GM06990 (cell line): ENCODE data around the gene NEK2.

Source experiments
- DNase-seq: peaks from one replicate; pipeline ENCODE4 v3.0.0-alpha.2; 2011; ENCODE audit not compliant: insufficient read length; ENCODE audit errors: extremely low read depth
- H3K27me3 ChIP-seq: replicated peaks from 2 replicates; pipeline ENCODE4 v1.6.0; 2011; ENCODE audit warnings: low read length; ENCODE audit not compliant: control insufficient read depth, insufficient read depth
- H3K36me3 ChIP-seq: 2 replicates; pipeline ENCODE4 v1.5.1; 2011; ENCODE audit warnings: low read length; ENCODE audit not compliant: control insufficient read depth, insufficient read depth
- H3K4me3 ChIP-seq: replicated peaks from 2 replicates; pipeline ENCODE4 v1.5.1; 2011; ENCODE audit warnings: low read depth, mild to moderate bottlenecking, control low read depth, low read length
- CTCF ChIP-seq: IDR thresholded peaks from 2 replicates; pipeline ENCODE4 v1.5.1; 2011; ENCODE audit warnings: low read length, control low read depth, mild to moderate bottlenecking, inconsistent platforms; ENCODE audit not compliant: insufficient read depth, poor library complexity, severe bottlenecking

The NEK2 gene

GRCh38 chr1:211632808-211633523 is 42.5 kb downstream of the NEK2 start:
- no peaks in the 10 kb centered on the region; the same call in 1 of the 2 replicates for H3K27me3 ChIP-seq
- no peak for TF ChIP-seq CTCF
- H3K36me3 ChIP-seq = no peaks in the 10 kb centered on the region
- no peak for DNase-seq
- H3K4me3 ChIP-seq = no peak overlapping the region

GRCh38 chr1:211632117-211632807 is 43.2 kb downstream of the NEK2 start:
- DNase-seq = no peak
- H3K36me3 ChIP-seq = no peaks in the 10 kb centered on the region

GRCh38 chr1:211631168-211631567 is 44.3 kb downstream of the NEK2 start:
- no peaks in the 10 kb centered on the region for H3K36me3 ChIP-seq
- TF ChIP-seq CTCF = no peak
- no peaks in the 10 kb centered on the region; the same call in 1 of the 2 replicates for H3K27me3 ChIP-seq
- H3K4me3 ChIP-seq = no peak overlapping the region
- no peak for DNase-seq

More at GRCh38 chr1:211632117-211632807, 43.2 kb downstream of the NEK2 start:
- TF ChIP-seq CTCF = no peak
- Histone ChIP-seq H3K4me3 (no peak overlapping the region), H3K27me3 (no peaks in the 10 kb centered on the region; the same call in 1 of the 2 replicates)

GRCh38 chr1:211630236-211631081 is 45.0 kb downstream of the NEK2 start:
- no peaks in the 10 kb centered on the region; the same call in 1 of the 2 replicates for H3K27me3 ChIP-seq
- TF ChIP-seq CTCF = no peak
- no peak for DNase-seq
- H3K4me3 ChIP-seq = no peak overlapping the region
- H3K36me3 ChIP-seq = no peaks in the 10 kb centered on the region

GRCh38 chr1:211628417-211628816 is 47.0 kb downstream of the NEK2 start:
- Histone ChIP-seq H3K36me3 (no peaks in the 10 kb centered on the region), H3K4me3 (no peak overlapping the region), H3K27me3 (no peaks in the 10 kb centered on the region; the same call in 1 of the 2 replicates)
- DNase-seq = no peak
- TF ChIP-seq CTCF = no peak
